Lung (tissue), 12 donors: ENCODE results near the gene MUC6. TPM values are rescaled to one million over a fixed set of nuclear protein-coding genes. Genes with fewer than 3 reads are reported as not detected.

Source experiments
- ATAC-seq: fragments of 200-7000 bp; cut with Tn5 transposase; one replicate; pipeline ENCODE4 v1.9.1; 2020; ENCODE audit warnings: moderate number of reproducible peaks; ENCODE audit not compliant: insufficient read depth, low FRiP score
- DNase-seq, 3 donors: peaks; one replicate each; pipeline ENCODE4 v3.0.0-alpha.2; 2013 to 2017
- H3K27ac ChIP-seq, 2 donors: one replicate each; pipeline ENCODE4 v1.5.1; 2013; ENCODE audit warnings: mild to moderate bottlenecking in 2 of 2, moderate library complexity in 2 of 2, control low read depth in 1 of 2, inconsistent platforms in 1 of 2, low read depth in 1 of 2, low read length in 1 of 2
- H3K27me3 ChIP-seq, 3 donors: one replicate each; pipeline ENCODE4 v1.5.1; 2013; ENCODE audit warnings: low read length in 2 of 3; ENCODE audit not compliant: control insufficient read depth in 3 of 3, insufficient read depth in 3 of 3
- H3K36me3 ChIP-seq, 4 donors: one replicate each; pipeline ENCODE4 v1.5.1; 2013; ENCODE audit warnings: low read length in 4 of 4, mild to moderate bottlenecking in 1 of 4, moderate library complexity in 1 of 4; ENCODE audit not compliant: control insufficient read depth in 4 of 4, insufficient read depth in 4 of 4
- H3K4me1 ChIP-seq, 5 donors: one replicate each; pipeline ENCODE4 v1.5.1; 2013; ENCODE audit warnings: low read length in 5 of 5, mild to moderate bottlenecking in 2 of 5, moderate library complexity in 1 of 5; ENCODE audit not compliant: control insufficient read depth in 5 of 5, insufficient read depth in 5 of 5
- H3K4me3 ChIP-seq: one replicate; pipeline ENCODE4 v1.5.1; 2013; ENCODE audit warnings: mild to moderate bottlenecking, control low read depth, moderate library complexity
- H3K9ac ChIP-seq, 2 donors: one replicate each; pipeline ENCODE4 v1.5.1; 2013; ENCODE audit warnings: low read length in 2 of 2, control low read depth in 1 of 2; ENCODE audit not compliant: insufficient read depth in 1 of 2
- H3K9me3 ChIP-seq, 4 donors: one replicate each; pipeline ENCODE4 v1.5.1; 2013; ENCODE audit warnings: low read length in 3 of 4, mild to moderate bottlenecking in 1 of 4, moderate library complexity in 1 of 4; ENCODE audit not compliant: control insufficient read depth in 4 of 4, insufficient read depth in 3 of 4
- WGBS, 2 donors: extraction: QIAGEN DNeasy Blood & Tissue Kit; methylation state at CpG; one replicate each; pipeline ENCODE4 v1.1.7; 2013; 5-methylcytosine and 5-hydroxymethylcytosine counted together
- polyA plus RNA-seq, 2 donors: library from polyadenylated mRNA; stranded (reverse); fragments of 200-250 nt; gene quantifications; one replicate each; pipeline ENCODE4 v1.2.1, GENCODE V29; 2013
- total RNA-seq, 2 donors: library from RNA; depleted of rRNA in 1 of 2; stranded (reverse); fragments of >200 nt in 1 of 2; gene quantifications; one replicate each; pipeline ENCODE4 v1.2.1, GENCODE V29; 2014 to 2021
- TF ChIP-seq, protein P1 (sequence below): IDR thresholded peaks from 2 replicates; pipeline ENCODE4 v1.5.1; 2012; ENCODE audit warnings: mild to moderate bottlenecking; ENCODE audit errors: control extremely low read depth, extremely low read depth
- donor health status: control.
- donor health status: control.
- donor health status: Bipolar disorder and iron deficiency.
- donor health status: healthy.
- donor health status: DM: yes; HTN: yes; CAD: no.

MUC6 gene
- total and polyA plus RNA-seq, 4 donors: 0.01 to 0.92 (median 0.06) TPM; not detected in 1

DNA sequence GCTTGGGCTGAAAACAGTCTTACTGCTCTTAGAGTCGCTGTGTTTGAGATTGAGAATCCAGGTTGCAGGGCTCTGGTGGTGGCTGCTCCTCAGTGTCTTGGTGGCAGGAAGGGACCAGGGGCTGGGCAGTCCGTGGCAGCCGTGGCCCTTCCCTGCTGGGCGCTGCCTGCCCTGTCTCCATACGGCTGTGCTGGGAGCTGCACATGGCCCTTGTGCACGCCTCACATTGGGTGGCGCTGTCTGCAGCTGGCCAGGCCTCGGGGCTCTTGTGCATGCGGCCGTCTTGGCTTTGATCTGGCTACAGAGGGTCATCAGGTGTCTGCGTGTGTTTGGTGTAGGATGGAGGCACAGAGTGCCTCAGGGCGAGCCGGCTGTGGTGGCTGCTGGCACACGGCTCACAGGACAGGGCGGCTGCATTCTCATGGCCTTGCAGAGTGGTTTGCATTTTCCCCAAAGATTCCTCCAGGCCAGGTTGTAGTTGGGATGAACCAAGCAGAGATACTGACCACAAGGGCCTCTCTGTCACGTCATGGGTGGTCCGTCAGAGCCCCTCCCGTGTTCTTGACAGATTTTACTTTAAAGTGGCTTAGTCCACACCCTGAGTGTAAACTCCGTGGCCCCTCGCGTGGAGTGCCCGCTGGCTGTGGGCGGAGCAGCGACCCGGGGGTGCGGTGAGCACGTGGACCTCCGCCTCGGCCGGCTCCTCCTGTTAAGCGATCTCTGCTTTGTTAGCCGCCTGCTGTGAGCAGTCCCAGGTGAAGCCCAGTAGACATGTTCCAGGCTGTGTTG is 34.7 kb downstream of the MUC6 start:
- DNase-seq: no peak
- no peaks in the 10 kb centered on the region for H3K4me1 ChIP-seq
- peaks cover 0 to 65% (median 8%) of the 10 kb centered on the region in 4 donors for H3K36me3 ChIP-seq
- ATAC-seq: peak; percentile 51
- no peaks in the 10 kb centered on the region for H3K27me3 ChIP-seq
- no peaks in the 10 kb centered on the region for H3K9me3 ChIP-seq
- H3K27ac ChIP-seq: no peak overlapping the region
- TF ChIP-seq, protein P1, sequence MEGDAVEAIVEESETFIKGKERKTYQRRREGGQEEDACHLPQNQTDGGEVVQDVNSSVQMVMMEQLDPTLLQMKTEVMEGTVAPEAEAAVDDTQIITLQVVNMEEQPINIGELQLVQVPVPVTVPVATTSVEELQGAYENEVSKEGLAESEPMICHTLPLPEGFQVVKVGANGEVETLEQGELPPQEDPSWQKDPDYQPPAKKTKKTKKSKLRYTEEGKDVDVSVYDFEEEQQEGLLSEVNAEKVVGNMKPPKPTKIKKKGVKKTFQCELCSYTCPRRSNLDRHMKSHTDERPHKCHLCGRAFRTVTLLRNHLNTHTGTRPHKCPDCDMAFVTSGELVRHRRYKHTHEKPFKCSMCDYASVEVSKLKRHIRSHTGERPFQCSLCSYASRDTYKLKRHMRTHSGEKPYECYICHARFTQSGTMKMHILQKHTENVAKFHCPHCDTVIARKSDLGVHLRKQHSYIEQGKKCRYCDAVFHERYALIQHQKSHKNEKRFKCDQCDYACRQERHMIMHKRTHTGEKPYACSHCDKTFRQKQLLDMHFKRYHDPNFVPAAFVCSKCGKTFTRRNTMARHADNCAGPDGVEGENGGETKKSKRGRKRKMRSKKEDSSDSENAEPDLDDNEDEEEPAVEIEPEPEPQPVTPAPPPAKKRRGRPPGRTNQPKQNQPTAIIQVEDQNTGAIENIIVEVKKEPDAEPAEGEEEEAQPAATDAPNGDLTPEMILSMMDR: no peak
- no peak overlapping the region for H3K9ac ChIP-seq
- WGBS, 2 donors: 93 to 95% methylated on average over 32 of the region's 32 CpGs
- H3K4me3 ChIP-seq: no peak overlapping the region

DNA sequence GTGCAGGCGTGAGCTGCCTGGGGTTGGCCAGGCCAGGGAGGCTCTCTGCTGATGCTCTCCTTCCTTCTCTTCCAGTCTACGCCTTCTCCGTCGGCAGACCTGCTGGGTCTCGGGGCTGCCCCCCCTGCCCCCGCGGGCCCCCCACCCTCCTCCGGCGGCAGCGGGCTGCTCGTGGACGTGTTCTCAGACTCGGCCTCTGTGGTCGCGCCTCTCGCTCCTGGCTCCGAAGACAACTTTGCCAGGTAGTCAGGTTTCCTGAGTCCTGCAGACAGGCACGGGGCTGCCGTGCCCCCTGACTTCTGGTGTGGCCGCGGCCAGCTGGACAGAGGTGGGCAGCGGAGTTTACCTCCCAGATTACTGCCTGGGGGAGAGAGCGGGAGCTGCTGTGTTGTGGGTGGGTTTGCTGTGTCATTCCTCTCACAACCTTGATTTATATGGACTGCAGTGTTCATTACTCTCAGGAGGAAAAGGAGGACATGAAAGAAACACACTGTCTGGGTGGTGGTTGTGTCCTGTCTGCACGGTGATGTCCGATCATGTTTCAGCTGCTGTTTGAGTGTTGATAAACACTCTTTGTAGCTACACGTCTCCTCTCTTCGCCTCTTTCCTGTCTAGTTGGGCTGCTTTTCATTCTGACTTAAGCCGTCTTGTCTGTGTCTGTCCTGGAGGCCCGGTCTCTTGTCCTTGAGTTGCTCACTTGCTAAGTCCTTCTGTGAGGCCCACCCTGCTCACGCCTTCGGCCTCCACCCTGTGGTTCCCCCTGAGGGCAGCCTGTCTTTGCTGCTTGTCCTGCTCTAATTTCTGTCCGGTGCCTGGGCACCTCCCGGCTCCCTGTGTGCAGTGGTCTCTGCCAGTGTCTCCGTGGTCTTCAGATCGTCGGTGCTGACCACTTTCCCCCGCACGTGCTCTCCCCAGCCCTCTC is 35.9 kb downstream of the MUC6 start:
- no peak overlapping the region for H3K27ac ChIP-seq
- H3K36me3 ChIP-seq: peaks cover 0 to 68% (median 8%) of the 10 kb centered on the region in 4 donors
- 92 to 93% methylated on average over 35 to 38 of the region's 38 CpGs for WGBS, 2 donors
- ATAC-seq (no peak), DNase-seq (no peak)
- no peak overlapping the region for H3K4me3 ChIP-seq
- H3K9ac ChIP-seq: no peak overlapping the region
- TF ChIP-seq, protein P1: no peak
- no peaks in the 10 kb centered on the region for H3K4me1 ChIP-seq
- no peaks in the 10 kb centered on the region for H3K27me3 ChIP-seq
- no peaks in the 10 kb centered on the region for H3K9me3 ChIP-seq

DNA sequence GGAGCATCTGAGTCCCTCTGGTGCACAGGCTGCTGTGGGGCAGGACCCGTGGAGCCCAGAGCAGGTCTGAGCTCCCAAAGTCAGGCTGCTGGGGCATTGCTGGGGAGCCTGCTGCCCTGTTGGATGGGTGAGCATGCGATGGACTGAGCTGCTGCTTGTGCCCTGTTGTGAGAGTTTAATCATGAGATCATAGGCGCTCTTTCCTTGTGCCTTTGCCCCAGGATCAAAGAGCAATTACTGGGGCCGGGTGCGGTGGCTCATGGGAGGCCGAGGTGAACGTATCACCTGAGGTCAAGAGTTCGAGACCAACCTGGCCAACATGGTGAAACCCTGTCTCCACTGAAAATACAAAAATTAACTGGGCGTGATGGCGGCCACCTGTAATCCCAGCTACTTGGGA is 37.5 kb downstream of the MUC6 start:
- no peak overlapping the region for H3K4me3 ChIP-seq
- H3K36me3 ChIP-seq: peaks cover 0 to 70% (median 10%) of the 10 kb centered on the region in 4 donors
- no peaks in the 10 kb centered on the region for H3K9me3 ChIP-seq
- H3K27ac ChIP-seq: no peak overlapping the region
- ATAC-seq (no peak), DNase-seq (no peak)
- no peak overlapping the region for H3K9ac ChIP-seq
- TF ChIP-seq, protein P1: no peak
- H3K27me3 ChIP-seq: no peaks in the 10 kb centered on the region
- peaks cover 0 to 3% (median 0%) of the 10 kb centered on the region in 5 donors for H3K4me1 ChIP-seq
- 95 to 97% methylated on average over 10 of the region's 10 CpGs for WGBS, 2 donors
